GM18519 (cell line): ENCODE results near the gene TFR2.
"Not testable (repeated sequence)": the region's sequence is repeated elsewhere in the genome, so short reads cannot be mapped to it uniquely, and the experiment has no call there.

Experiments used
- ATAC-seq: cut with Tn5 transposase; IDR thresholded peaks from one replicate; pipeline ENCODE4 v1.9.1; 2021; ENCODE audit warnings: mild to moderate bottlenecking, moderate library complexity; ENCODE audit not compliant: unreplicated experiment, low FRiP score

Gene TFR2

DNA sequence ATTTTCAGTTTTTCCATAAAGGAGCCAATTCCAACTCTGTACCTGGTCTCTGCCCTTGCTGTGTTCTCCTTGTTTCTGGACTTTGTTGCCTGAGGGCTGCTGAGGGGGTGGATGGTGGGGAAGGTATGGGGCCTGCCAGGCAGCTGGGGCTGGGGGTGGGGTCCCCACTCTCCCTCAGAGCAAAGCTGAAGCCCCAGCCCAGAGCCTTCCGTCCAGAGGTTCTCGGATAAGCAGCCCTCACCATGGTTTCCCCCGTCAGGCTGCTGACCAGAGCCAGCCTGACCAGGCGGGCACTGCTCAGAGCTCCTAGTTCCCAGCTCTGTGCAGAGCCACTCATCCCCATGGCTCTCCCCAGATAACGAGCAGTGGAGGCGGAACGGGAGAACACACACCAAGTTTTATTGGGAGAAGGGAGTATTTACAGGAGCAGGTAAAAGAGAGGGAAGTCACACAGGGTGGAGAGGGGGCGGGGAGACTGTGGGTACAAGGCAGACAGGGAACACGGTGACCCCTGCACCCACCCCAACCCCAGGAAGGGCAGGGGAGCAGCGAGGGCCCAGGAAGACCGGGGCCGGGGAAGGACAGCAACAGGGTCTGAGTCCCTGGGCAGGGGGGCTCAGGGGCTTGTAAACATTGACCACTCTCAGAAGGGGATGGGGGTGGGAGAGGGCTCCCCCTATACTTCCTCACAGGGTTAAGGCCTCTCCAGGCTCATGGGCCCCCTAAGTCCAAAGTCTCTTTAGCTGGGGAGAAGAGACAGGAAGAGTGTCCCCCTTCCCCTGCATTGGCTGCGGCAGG, 38.0 kb upstream of the TFR2 start:
- no peak for ATAC-seq

DNA sequence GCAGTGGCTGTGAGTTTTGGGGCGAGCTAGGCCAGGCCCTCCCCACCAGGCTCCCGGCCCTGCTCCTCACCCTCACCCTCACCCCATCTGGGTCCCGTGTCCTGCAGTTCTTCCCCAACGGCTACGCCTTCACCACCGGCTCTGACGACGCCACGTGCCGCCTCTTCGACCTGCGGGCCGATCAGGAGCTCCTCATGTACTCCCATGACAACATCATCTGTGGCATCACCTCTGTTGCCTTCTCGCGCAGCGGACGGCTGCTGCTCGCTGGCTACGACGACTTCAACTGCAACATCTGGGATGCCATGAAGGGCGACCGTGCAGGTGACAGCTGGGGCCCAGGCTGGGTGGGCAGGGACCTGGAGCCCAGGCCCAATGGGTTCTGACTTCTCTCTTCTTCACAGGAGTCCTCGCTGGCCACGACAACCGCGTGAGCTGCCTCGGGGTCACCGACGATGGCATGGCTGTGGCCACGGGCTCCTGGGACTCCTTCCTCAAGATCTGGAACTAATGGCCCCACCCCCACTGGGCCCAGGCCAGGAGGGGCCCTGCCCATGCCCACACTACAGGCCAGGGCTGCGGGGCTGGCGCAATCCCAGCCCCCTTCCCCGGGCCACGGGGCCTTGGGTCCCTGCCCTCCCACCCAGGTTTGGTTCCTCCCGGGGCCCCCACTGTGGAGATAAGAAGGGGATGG, 37.1 kb upstream of the TFR2 start:
- ATAC-seq: no peak

DNA sequence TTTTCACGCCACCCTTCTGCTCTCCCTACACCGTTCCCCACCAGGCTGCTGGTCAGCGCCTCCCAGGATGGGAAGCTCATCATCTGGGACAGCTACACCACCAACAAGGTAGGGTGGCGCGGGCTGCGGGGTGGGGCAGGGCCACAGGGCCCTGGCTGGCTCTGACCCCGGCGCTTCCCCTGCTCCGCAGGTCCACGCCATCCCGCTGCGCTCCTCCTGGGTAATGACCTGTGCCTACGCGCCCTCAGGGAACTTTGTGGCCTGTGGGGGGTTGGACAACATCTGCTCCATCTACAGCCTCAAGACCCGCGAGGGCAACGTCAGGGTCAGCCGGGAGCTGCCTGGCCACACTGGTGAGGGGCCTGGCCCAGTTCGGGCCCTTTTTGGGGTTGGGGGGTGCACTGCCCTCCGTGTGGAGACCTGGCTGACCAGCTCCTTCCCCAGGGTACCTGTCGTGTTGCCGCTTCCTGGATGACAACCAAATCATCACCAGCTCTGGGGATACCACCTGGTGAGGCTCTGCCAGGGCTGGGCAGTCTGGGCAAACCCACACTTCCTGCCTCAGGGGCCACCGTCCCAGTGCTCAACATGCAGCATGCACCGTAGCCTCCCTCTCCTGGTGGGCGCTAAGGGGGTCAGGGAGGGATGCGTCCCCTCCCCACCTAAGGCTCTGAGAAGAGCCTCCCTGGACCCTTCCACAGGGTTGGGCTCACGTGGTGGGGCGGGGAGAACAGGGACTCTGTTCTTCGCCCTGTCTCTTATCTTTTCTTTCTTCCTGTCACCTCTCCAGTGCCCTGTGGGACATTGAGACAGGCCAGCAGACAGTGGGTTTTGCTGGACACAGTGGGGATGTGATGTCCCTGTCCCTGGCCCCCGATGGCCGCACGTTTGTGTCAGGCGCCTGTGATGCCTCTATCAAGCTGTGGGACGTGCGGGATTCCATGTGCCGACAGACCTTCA, 36.2 kb upstream of the TFR2 start:
- no peak for ATAC-seq

DNA sequence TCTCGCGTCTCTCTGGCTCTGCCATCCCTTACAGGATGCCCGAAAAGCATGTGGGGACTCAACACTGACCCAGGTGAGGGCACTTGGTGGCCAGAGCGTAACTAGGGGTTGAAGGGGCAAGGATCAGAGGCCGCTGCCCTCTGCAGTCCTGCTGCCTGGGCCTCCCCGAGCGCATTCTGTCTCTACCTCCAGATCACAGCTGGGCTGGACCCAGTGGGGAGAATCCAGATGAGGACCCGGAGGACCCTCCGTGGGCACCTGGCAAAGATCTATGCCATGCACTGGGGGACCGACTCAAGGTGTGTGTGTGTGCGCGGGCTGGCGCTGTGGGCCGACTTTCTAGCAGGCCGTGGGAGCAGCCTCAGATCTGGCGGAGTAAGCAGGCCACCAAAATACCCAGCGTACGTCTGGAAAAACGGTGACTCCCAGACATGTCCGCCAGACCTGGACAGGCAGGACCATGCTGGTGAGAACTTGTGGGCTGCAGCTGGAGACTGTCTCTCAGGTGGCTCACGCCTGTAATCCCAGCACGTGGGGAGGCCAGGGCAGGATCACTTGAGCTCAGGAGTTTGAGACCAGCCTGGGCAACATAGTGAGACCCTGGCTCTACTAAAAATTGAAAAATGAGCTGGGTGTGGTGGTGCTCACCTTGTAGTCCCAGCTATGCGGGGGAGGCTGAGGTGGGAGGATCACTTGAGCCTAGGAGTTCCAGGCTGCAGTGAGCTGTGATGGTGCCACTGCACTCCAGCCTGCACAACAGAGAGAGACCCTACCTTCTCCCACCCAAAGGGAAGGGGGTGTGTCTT, 35.4 kb upstream of the TFR2 start:
- no peak for ATAC-seq

DNA sequence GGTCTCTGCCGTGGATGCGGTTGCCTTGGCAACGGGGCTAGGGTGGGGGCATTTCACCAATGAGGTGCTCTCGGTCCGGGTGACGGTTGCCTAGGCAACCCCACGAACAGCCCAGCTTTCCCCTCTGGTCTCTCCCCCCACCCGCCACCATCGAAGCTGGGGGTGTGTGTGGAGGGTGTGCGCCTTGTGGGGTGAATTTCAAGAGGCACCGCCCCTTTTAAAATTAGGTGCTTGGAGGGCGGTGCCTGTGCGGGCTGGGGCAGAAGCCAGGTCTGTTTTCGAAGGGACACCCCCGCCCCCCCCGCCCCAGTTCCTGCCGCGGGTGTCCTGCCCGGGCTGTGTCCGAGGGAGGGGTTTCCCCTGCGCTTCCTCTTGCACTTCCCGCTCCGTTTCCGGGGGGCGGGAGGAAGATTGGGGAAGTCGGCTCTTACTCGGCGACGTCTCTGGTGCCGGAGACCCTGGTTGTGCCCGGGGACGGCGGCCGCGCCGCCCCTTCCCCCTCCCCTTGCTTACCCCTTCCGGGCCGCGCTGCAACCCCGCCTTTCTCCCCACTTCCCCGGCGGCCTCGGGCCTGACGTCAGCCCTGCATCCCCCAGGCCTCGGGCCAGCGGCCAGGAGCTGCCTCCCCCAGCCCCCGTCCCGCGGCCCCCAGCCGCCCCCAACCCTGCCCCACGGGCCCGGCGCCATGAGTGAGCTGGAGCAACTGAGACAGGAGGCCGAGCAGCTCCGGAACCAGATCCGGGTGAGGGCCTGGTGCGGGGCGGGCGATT, 34.4 kb upstream of the TFR2 start:
- no peak for ATAC-seq

DNA sequence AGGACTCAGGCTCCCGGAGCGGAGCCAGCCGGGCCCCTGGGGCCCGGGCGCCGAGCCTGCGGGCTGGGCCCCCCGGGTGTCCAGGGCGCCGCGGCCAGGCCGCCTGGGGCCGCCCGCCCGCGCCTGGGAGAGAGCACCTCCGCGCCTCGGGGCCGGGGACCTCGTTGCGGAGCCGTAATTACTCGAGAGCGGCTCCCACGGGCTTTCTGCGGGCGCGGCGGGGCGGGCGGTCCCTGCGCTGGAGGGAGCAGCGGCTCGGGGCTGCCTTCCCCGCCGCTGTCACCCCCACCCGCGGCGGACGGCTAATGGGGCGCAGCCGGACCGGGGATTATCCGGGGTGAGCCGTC, 33.7 kb upstream of the TFR2 start:
- ATAC-seq: no peak

DNA sequence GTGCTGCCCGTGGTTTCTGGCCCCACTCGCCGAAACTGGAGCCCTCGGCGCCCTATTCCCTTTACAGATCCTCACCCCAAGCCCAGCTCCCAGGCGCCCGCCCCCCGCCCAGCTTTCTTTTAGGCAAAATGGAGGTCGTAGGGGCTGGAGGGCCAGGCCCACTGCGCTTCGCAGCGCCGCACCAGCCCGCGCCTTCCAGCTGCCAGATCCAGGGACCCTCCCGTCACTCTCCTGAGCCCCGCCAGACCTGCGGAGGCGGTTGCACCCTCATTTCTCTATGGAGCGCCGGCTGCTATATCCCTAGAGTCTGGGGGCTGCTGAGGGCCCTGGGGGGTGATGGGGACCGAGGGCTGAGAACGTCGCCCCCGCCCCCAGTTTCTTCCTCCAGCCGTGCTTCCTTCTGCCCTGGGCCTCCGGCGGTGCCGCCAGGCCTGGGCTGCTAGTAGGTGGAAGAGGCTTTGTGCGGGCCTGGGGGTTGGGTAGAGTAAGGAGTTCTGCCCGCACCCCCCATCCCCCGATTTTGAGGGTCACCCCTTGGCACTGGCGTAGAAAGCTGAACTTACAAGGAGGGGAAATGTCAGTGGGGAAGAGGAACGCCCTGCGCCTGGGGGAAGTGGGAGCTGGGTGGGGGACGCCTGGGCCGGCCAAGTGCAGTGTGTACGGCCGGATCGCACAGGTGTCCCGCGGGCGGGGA, 33.2 kb upstream of the TFR2 start:
- ATAC-seq: no peak

DNA sequence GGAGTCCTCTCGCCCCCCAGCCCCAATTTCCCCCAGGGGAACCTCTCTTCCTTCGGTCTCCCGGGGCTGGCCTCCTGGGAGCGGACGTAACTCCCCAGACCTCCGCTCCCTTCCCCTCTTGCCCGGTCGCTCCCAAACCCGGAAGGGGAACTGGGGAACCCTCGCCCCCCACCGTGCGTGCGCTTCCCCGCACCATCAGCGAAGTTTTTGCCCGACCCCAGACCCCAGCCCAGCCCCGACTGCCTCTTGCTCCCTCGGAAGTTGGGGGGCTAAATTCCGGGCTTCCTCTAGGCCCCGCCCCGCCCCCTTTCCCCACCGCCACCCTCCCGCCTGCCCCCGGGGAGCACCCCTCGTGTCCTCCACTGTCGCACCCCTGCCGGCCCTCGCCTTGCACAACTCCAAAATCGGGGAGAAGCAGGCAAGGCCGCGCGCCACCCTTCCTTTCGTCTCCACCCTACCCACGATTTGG, 32.6 kb upstream of the TFR2 start:
- ATAC-seq: no peak

DNA sequence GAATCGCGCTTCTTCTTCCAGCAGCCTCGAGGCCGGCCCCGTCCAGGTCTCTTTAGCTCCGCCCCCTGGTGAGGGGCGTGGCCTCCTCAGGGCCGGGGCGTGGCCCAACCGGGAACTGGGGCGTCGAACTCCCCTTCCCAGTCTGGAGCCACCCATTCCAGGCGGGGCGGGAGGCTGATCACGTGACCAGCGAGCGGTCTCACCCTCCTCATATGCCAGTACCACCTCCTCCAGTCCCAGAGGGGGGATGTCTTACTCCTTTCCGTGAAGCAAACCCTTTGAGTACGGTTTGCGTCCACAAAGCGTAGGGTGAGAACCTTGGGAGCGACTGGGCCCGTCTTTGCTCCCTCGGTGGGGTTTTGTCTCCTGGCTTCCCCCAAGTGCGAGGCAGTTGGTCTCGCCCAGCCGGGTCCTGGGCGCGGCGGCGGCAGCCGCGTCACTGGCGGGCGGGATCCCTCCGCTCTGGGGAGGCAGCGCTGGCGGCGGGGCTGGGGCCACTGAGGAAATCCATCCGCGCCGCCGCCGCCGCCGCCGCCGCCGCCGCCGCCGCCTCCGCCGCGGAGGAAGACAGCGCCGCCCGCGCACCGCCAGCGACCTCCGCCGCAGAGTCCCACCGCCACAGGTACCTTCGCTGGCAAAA, 32.1 kb upstream of the TFR2 start, which contains the start of gene GNB2:
Gene GNB2 (plus strand): TSS at position 439 of the 640 bp plus-strand sequence. CDS start 2,526 bp downstream, outside the sequence.
- no peak for ATAC-seq

DNA sequence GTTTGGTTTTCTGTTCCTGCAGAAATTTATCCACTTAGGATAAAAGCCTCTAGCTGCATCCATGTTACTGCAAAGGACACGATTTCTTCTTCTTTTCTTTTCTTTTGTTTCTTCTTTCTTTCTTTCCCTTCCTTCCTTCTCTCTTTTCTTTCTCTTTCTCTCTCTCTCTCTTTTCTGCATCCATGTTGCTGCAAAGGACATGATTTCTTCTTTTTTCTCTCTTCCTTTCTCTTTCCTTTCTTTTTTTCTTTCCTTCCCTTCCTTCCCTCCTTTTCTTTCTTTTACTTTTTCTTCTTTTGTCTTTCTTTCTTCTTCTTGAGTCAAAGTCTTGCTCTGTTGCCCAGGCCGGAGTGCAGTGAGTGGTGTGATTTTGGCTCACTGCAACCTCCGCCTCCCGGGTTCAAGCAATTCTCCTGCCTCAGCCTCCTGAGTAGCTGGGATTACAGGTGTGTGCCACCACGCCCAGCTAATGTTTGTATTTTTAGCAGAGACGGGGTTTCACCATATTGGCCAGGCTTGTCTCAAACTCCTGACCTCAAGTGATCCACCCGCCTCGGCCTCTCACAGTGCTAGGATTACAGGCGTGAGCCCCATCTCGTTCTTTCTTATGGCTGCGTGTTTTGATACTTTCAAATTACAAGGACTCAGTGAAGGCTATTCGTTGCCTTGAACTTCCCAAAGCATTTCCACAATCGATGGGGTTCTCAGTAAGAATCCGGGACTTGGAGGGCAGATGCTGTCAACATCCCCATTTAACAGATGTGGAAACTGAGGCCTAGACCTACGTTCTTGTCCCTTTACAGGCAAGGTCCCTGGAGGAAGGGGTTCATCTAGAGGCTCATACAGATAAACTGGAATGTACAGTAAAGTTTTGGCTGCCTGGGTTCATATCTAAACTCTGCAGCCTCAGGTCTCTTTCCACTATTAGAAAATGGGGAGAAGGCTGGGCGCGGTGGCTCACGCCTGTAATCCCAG, 30.3 kb upstream of the TFR2 start:
- ATAC-seq: no peak

DNA sequence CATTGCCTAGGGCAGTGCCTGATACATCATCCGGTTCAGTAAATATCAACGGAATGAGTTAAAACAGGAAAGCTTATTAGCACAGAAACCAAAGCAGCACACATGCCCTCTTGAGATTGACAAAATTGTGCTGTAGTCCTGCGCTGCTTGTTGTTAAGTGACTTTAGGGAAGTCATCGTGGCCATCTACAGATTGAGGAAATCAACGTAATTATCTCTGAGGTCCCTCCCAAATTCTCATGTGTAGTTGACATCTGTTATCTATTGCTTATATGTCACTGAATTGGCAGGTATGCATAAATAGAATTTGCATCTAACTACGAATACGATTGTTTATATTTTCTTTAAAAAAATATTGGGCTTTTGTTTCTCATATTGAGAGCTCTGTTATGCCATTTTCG, 28.7 kb upstream of the TFR2 start:
- ATAC-seq: no peak

DNA sequence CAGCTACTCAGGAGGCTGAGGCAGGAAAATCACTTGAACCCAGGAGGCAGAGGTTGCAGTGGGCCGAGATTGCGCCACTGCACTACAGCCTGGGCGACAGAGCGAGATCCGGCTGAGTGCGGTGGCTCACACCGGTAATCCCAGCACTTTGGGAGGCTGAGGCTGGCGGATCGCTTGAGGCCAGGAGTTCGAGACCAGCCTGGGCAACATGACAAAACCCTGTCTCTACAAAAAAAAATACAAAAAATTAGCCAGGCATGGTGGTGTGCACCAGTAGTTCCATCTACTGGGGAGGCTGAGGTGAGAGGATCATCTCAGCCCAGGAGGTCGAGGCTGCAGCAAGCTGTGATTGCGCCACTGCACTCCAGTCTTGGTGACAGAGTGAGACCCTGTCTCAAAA, 27.8 kb upstream of the TFR2 start:
- ATAC-seq: not testable (repeated sequence)

DNA sequence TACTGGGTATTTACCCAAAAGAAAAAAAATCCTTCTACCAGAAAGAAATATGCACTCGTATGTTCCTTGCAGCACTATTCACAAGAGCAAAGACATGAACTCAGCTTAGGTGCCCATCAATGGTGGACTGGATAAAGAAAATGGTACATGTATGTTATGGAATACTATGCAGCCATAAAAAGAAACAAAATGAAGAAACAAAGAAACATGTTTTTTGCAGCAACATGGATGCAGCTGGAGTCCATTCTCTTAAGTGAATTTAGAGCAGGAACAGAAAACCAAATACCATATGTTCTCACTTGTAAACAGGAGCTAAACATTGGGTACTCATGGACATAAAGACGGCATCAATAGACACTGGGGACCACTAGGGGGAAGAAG, 26.7 kb upstream of the TFR2 start:
- no peak for ATAC-seq

DNA sequence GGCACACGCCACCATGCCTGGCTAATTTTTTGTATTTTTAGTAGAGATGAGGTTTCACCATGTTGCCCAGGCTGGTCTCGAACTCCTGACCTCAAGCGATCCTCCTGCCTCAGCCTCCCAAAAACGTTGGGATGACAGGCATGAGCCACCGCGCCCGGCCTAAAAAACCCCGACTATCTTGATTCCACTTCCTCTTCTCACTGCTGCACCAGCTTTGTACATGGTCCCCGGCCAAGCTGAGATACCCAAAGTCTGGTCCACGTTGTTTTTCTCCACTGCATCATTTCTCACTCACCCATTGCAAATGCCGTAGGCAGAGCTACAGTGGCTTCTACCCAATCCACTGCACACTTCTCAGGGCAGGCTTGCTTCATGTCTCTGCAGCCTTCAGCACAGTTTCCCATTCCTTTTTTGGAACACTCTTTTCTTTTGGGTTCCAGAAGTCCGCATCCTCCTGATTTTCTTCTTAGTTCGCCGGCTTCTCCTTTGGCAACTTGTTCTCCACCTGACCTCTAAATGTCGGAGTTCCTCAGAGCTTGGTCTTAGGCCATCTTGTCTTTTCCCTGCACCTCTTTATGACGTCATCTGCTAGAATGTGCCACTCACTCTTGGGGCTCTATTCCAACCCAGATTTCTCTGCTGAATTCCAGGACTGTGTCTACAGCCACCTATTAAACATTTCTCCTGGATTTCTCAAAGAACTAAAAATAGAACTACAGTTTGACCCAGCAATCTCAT, 26.1 kb upstream of the TFR2 start:
- no peak for ATAC-seq

DNA sequence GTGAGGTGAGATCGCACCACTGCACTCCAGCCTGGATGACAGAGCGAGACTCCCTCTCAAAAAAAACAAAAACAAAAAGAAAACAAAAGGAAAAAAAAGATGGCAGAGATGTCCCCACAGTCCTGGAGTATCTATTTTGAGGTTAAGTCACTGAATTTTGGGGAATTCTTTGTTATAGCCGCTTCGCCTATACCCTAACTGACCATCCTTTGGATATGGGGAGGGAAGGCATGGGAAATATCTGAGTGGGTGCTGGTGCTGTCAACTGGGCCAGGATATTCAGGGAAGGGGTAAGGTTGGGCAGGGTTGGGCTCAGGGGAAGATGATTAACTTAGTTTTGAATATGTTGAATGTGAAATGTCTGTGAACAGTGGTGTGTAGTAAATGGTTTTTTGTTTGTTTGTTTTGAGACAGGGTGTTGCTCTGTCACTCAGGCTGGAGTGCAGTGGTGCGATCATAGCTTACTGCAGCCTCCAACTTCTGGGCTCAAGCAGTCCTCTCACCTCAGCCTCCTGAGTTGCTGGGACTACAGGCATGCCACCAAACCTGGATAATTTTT, 23.9 kb upstream of the TFR2 start:
- ATAC-seq: no peak

DNA sequence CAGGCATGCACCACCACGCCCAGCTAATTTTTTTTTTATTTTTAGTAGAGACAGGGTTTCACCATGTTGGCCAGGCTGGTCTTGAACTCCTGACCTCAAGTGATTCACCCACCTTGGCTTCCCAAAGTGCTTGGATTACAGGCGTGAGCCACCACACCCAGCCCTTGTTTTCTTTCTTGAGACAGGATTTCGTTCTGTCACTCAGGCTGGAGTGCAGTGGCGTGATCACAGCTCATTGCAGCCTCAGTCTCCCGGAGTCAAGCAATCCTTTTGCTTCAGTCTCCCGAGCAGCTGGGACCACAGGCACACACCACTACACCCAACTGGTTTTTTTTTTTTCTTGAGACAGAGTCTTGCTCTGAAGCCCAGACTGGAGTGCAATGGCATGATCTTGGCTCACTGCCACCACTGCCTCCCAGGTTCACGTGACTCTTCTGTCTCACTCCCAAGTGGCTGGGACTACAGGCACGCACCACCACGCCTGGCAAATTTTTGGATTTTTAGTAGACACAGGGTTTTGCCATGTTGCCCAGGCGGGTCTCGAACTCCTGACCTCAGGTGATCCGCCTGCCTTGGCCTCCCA, 20.9 kb upstream of the TFR2 start:
- ATAC-seq: not testable (repeated sequence)
